ENCODE measurements around the gene CFAP161.

The CFAP161 gene

GRCh38 chr15:81182031-81182755 lies 48.1 kb downstream of the CFAP161 start:
- FAIRE-seq, result no peak
- DNase-seq (ENCODE audit: low spot score), result no peak

GRCh38 chr15:81182756-81183438 lies 48.8 kb downstream of the CFAP161 start:
- FAIRE-seq, result no peak
- DNase-seq (ENCODE audit: low spot score), result no peak

GRCh38 chr15:81183439-81183775 lies 49.3 kb downstream of the CFAP161 start:
- DNase-seq (ENCODE audit: low spot score), result no peak
- FAIRE-seq, result no peak

GRCh38 chr15:81184188-81184587 lies 50.1 kb downstream of the CFAP161 start:
- no peak for DNase-seq (ENCODE audit: low spot score)
- no peak for FAIRE-seq

- no peak for FAIRE-seq
- no peak for DNase-seq (ENCODE audit: low spot score)
Observed at GRCh38 chr15:81185631-81186295, 51.7 kb downstream of the CFAP161 start.

- DNase-seq (ENCODE audit: low spot score) (no peak), FAIRE-seq (no peak)
Observed at GRCh38 chr15:81188354-81188753, 54.3 kb downstream of the CFAP161 start.

GRCh38 chr15:81189583-81190283 lies 55.7 kb downstream of the CFAP161 start:
- DNase-seq (ENCODE audit: low spot score) (peak; percentile 40), FAIRE-seq (no peak)

- DNase-seq (ENCODE audit: low spot score) (no peak), FAIRE-seq (no peak)
Observed at GRCh38 chr15:81190922-81191507, 56.9 kb downstream of the CFAP161 start.

- no peak for FAIRE-seq
Observed at GRCh38 chr15:81191701-81192100, 57.6 kb downstream of the CFAP161 start.

GRCh38 chr15:81194723-81195122 lies 60.7 kb downstream of the CFAP161 start:
- DNase-seq (ENCODE audit: low spot score) (no peak), FAIRE-seq (no peak)

More at GRCh38 chr15:81191701-81192100, 57.6 kb downstream of the CFAP161 start:
- no peak for DNase-seq (ENCODE audit: low spot score)

GRCh38 chr15:81195339-81195864 lies 61.3 kb downstream of the CFAP161 start:
- FAIRE-seq (no peak), DNase-seq (ENCODE audit: low spot score) (no peak)

- FAIRE-seq (no peak), DNase-seq (ENCODE audit: low spot score) (no peak)
Observed at GRCh38 chr15:81196576-81197254, 62.6 kb downstream of the CFAP161 start, which contains the start of gene IL16. Gene IL16, plus strand, starts transcription at chr15:81196879. Its CDS starts 28,521 bp downstream, at chr15:81225400.

- DNase-seq (ENCODE audit: low spot score) (no peak), FAIRE-seq (no peak)
Observed at GRCh38 chr15:81197255-81197630, 63.2 kb downstream of the CFAP161 start.

GRCh38 chr15:81197688-81198281 lies 63.7 kb downstream of the CFAP161 start:
- FAIRE-seq (no peak), DNase-seq (ENCODE audit: low spot score) (no peak)
